HG02973 (cell line): ENCODE data around the gene NCOA3.
A peak's percentile ranks its signal among the peaks of the same experiment; 100 is the strongest.
"Not testable (repeated sequence)": the region's sequence is repeated elsewhere in the genome, so short reads cannot be mapped to it uniquely, and the experiment has no call there.

Experiments used
- ATAC-seq: cut with Tn5 transposase; IDR thresholded peaks from one replicate; pipeline ENCODE4 v1.9.1; 2021; ENCODE audit warnings: moderate library complexity; ENCODE audit not compliant: unreplicated experiment

The NCOA3 gene

GRCh38 chr20:47500082-47500481 is 1.6 kb upstream of the NCOA3 start:
- ATAC-seq = not testable (repeated sequence)

GRCh38 chr20:47500554-47500953 is 1.1 kb upstream of the NCOA3 start:
- no peak for ATAC-seq

- no peak for ATAC-seq
Measured at GRCh38 chr20:47501116-47501481, 588 bp upstream of the NCOA3 start.

GRCh38 chr20:47502271-47503239 is 868 bp downstream of the NCOA3 start:
- ATAC-seq = peak; percentile 4

GRCh38 chr20:47503685-47504084 is 2.0 kb downstream of the NCOA3 start:
- ATAC-seq = no peak

- no peak for ATAC-seq
Measured at GRCh38 chr20:47506335-47506734, 4.6 kb downstream of the NCOA3 start.

- ATAC-seq = no peak
Measured at GRCh38 chr20:47506850-47507249, 5.2 kb downstream of the NCOA3 start.

GRCh38 chr20:47507275-47507981 is 5.7 kb downstream of the NCOA3 start:
- ATAC-seq = not testable (repeated sequence)

GRCh38 chr20:47508278-47508677 is 6.6 kb downstream of the NCOA3 start:
- no peak for ATAC-seq

GRCh38 chr20:47509104-47509661 is 7.5 kb downstream of the NCOA3 start:
- ATAC-seq = no peak

- ATAC-seq = no peak
Measured at GRCh38 chr20:47509685-47510084, 8.0 kb downstream of the NCOA3 start.

- no peak for ATAC-seq
Measured at GRCh38 chr20:47515843-47516242, 14.2 kb downstream of the NCOA3 start.

GRCh38 chr20:47521059-47521808 is 19.5 kb downstream of the NCOA3 start:
- ATAC-seq = no peak

- no peak for ATAC-seq
Measured at GRCh38 chr20:47524015-47524784, 22.5 kb downstream of the NCOA3 start.

GRCh38 chr20:47527004-47527800 is 25.5 kb downstream of the NCOA3 start:
- no peak for ATAC-seq

- no peak for ATAC-seq
Measured at GRCh38 chr20:47529840-47530239, 28.2 kb downstream of the NCOA3 start.

GRCh38 chr20:47531458-47531857 is 29.8 kb downstream of the NCOA3 start:
- ATAC-seq = no peak

GRCh38 chr20:47532002-47532401 is 30.3 kb downstream of the NCOA3 start:
- ATAC-seq = no peak

- no peak for ATAC-seq
Measured at GRCh38 chr20:47533518-47534062, 31.9 kb downstream of the NCOA3 start.
